Neural cell (in vitro differentiated cells): ENCODE measurements around the gene KIAA1210. TPM values are rescaled to one million over a fixed set of nuclear protein-coding genes. Genes with fewer than 3 reads are reported as not detected.

Source experiments
- H2AFZ ChIP-seq: fragments of 200-600, 300-800 bp; sonication (generic), shearing (Covaris generic); 2 replicates; pipeline ENCODE4 v1.6.0; 2014; ENCODE audit warnings: low read depth, mild to moderate bottlenecking, antibody characterized with exemption, low read length, moderate library complexity
- H3F3A ChIP-seq: fragments of 200-600 bp; shearing (Covaris generic); 2 replicates; pipeline ENCODE4 v1.6.1; 2016; ENCODE audit warnings: mild to moderate bottlenecking, moderate library complexity, mixed read lengths, antibody characterized with exemption, low read length; ENCODE audit not compliant: insufficient read depth, poor library complexity, severe bottlenecking
- H3K27ac ChIP-seq: fragments of 200-600, 300-800 bp; sonication (generic), shearing (Covaris generic); 2 replicates; pipeline ENCODE4 v1.5.1; 2014; ENCODE audit warnings: mild to moderate bottlenecking, low read length, moderate library complexity
- H3K27me3 ChIP-seq: fragments of 300-800, 200-600 bp; sonication (generic), shearing (Covaris generic); 2 replicates; pipeline ENCODE4 v1.6.0; 2014; ENCODE audit warnings: mild to moderate bottlenecking, low read depth, low read length, moderate library complexity; ENCODE audit not compliant: insufficient read depth
- H3K36me3 ChIP-seq: fragments of 300-800, 200-600 bp; sonication (generic), shearing (Covaris generic); 2 replicates; pipeline ENCODE4 v1.5.1; 2014; ENCODE audit warnings: mild to moderate bottlenecking, antibody characterized with exemption, low read length, moderate library complexity; ENCODE audit not compliant: insufficient read depth
- H3K4me2 ChIP-seq: fragments of 300-800, 200-600 bp; sonication (generic), shearing (Covaris generic); 2 replicates; pipeline ENCODE4 v1.6.0; 2014; ENCODE audit warnings: mild to moderate bottlenecking, low read length
- H3K4me3 ChIP-seq: fragments of 300-800, 200-600 bp; sonication (generic), shearing (Covaris generic); 2 replicates; pipeline ENCODE4 v1.5.1; 2014; ENCODE audit warnings: mild to moderate bottlenecking, low read length, moderate library complexity
- H3K79me2 ChIP-seq: fragments of 200-600 bp; shearing (Covaris generic); replicated peaks from 2 replicates; pipeline ENCODE4 v1.6.0; 2014; ENCODE audit warnings: mild to moderate bottlenecking, low read length, moderate library complexity; ENCODE audit not compliant: insufficient read depth
- H3K9ac ChIP-seq: fragments of 300-800, 200-600 bp; sonication (generic), shearing (Covaris generic); 2 replicates; pipeline ENCODE4 v1.6.1; 2016; ENCODE audit warnings: mild to moderate bottlenecking, low read length, mixed read lengths
- H3K9me2 ChIP-seq: fragments of 200-600 bp; shearing (Covaris generic); 2 replicates; pipeline ENCODE4 v1.6.1; 2016; ENCODE audit warnings: mild to moderate bottlenecking, low read length, mixed read lengths; ENCODE audit not compliant: insufficient read depth
- H3K9me3 ChIP-seq: fragments of 200-600, 300-800 bp; sonication (generic), shearing (Covaris generic); 2 replicates; pipeline ENCODE4 v1.6.1; 2016; ENCODE audit warnings: mild to moderate bottlenecking, mixed run types, low read length, moderate library complexity, mixed read lengths
- H4K20me1 ChIP-seq: fragments of 200-600 bp; shearing (Covaris generic); 2 replicates; pipeline ENCODE4 v1.6.1; 2016; ENCODE audit warnings: mild to moderate bottlenecking, mixed run types; ENCODE audit not compliant: insufficient read depth
- EP300 ChIP-seq: fragments of 450-650 bp; conservative IDR thresholded peaks from 2 replicates; pipeline ENCODE4 v1.6.1; 2014; ENCODE audit warnings: antibody characterized with exemption, mild to moderate bottlenecking, moderate library complexity; ENCODE audit not compliant: poor library complexity, severe bottlenecking
- EZH2 ChIP-seq: fragments of 200-600, 300-800 bp; shearing (Covaris generic), sonication (generic); IDR thresholded peaks from 2 replicates; pipeline ENCODE4 v1.6.1; 2014; ENCODE audit warnings: antibody characterized with exemption, low read length, borderline replicate concordance, mild to moderate bottlenecking; ENCODE audit not compliant: insufficient read depth, poor library complexity, severe bottlenecking
- MXI1 ChIP-seq: fragments of 450-650 bp; conservative IDR thresholded peaks from 2 replicates; pipeline ENCODE4 v1.6.1; 2014; ENCODE audit warnings: antibody characterized with exemption, mild to moderate bottlenecking; ENCODE audit not compliant: poor library complexity, severe bottlenecking
- POLR2AphosphoS5 ChIP-seq: IDR thresholded peaks from 2 replicates; pipeline ENCODE4 v1.6.1; 2012
- RAD21 ChIP-seq: fragments of 450-650 bp; conservative IDR thresholded peaks from 2 replicates; pipeline ENCODE4 v1.6.1; 2014; ENCODE audit warnings: antibody characterized with exemption, mild to moderate bottlenecking, moderate library complexity
- SMC3 ChIP-seq: fragments of 450-650 bp; conservative IDR thresholded peaks from 2 replicates; pipeline ENCODE4 v1.6.1; 2014; ENCODE audit warnings: antibody characterized with exemption, mild to moderate bottlenecking, moderate library complexity; ENCODE audit not compliant: poor library complexity
- TAF1 ChIP-seq: IDR thresholded peaks from 2 replicates; pipeline ENCODE4 v1.6.1; 2012; ENCODE audit warnings: low read depth
- polyA plus RNA-seq: library from polyadenylated mRNA; depleted of rRNA; stranded (reverse); fragments of >200 nt; gene quantifications from 2 replicates; pipeline ENCODE4 v1.2.3, GENCODE V29; 2014
- TF ChIP-seq, protein P1 (sequence below): fragments of 450-650 bp; IDR thresholded peaks from 2 replicates; pipeline ENCODE4 v1.5.1; 2014; ENCODE audit warnings: antibody characterized with exemption, mild to moderate bottlenecking, moderate library complexity; ENCODE audit not compliant: poor library complexity, severe bottlenecking
- TF ChIP-seq, protein P2 (sequence below): IDR thresholded peaks from 2 replicates; pipeline ENCODE4 v1.6.1; 2012; ENCODE audit warnings: borderline replicate concordance

The KIAA1210 gene
- polyA plus RNA-seq, 1 donor from 2014 or later, result not detected

DNA sequence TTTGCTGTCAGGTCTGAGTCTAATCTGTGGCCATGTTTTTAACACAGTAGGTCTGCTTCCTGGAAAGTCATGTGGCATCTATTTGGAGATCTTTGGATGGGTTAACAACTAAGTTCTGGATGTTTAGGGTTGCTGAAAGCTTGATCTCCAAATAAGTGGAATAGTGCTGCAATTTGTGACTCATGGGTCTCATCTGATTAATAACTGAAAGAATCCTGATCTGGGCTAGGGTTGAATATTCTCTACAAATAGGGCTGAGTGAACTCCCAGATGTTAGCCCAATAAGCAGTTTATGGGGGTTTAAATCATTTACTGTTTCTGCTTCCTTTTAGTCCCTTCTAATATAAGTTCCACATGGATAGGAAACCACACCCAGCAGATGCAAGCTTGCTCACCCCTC is 31.7 kb downstream of the KIAA1210 start:
- no peaks in the 10 kb centered on the region for H3K9me3 ChIP-seq
- H3K4me3 ChIP-seq, result no peak overlapping the region
- H3K79me2 ChIP-seq, result no peaks in the 10 kb centered on the region
- H3K9ac ChIP-seq, result no peak overlapping the region
- H3K9me2 ChIP-seq, result no peaks in the 10 kb centered on the region
- H3K27me3 ChIP-seq, result no peaks in the 10 kb centered on the region
- TF ChIP-seq EP300 (no peak), EZH2 (no peak), POLR2AphosphoS5 (no peak), RAD21 (no peak), TAF1 (no peak), MXI1 (no peak), SMC3 (no peak)
- TF ChIP-seq, protein P1, sequence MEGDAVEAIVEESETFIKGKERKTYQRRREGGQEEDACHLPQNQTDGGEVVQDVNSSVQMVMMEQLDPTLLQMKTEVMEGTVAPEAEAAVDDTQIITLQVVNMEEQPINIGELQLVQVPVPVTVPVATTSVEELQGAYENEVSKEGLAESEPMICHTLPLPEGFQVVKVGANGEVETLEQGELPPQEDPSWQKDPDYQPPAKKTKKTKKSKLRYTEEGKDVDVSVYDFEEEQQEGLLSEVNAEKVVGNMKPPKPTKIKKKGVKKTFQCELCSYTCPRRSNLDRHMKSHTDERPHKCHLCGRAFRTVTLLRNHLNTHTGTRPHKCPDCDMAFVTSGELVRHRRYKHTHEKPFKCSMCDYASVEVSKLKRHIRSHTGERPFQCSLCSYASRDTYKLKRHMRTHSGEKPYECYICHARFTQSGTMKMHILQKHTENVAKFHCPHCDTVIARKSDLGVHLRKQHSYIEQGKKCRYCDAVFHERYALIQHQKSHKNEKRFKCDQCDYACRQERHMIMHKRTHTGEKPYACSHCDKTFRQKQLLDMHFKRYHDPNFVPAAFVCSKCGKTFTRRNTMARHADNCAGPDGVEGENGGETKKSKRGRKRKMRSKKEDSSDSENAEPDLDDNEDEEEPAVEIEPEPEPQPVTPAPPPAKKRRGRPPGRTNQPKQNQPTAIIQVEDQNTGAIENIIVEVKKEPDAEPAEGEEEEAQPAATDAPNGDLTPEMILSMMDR, result no peak
- TF ChIP-seq, protein P2, sequence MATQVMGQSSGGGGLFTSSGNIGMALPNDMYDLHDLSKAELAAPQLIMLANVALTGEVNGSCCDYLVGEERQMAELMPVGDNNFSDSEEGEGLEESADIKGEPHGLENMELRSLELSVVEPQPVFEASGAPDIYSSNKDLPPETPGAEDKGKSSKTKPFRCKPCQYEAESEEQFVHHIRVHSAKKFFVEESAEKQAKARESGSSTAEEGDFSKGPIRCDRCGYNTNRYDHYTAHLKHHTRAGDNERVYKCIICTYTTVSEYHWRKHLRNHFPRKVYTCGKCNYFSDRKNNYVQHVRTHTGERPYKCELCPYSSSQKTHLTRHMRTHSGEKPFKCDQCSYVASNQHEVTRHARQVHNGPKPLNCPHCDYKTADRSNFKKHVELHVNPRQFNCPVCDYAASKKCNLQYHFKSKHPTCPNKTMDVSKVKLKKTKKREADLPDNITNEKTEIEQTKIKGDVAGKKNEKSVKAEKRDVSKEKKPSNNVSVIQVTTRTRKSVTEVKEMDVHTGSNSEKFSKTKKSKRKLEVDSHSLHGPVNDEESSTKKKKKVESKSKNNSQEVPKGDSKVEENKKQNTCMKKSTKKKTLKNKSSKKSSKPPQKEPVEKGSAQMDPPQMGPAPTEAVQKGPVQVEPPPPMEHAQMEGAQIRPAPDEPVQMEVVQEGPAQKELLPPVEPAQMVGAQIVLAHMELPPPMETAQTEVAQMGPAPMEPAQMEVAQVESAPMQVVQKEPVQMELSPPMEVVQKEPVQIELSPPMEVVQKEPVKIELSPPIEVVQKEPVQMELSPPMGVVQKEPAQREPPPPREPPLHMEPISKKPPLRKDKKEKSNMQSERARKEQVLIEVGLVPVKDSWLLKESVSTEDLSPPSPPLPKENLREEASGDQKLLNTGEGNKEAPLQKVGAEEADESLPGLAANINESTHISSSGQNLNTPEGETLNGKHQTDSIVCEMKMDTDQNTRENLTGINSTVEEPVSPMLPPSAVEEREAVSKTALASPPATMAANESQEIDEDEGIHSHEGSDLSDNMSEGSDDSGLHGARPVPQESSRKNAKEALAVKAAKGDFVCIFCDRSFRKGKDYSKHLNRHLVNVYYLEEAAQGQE, result no peak
- no peaks in the 10 kb centered on the region for H3F3A ChIP-seq
- no peak overlapping the region for H3K27ac ChIP-seq
- H3K36me3 ChIP-seq, result no peaks in the 10 kb centered on the region
- H3K4me2 ChIP-seq, result no peak overlapping the region
- H4K20me1 ChIP-seq, result no peaks in the 10 kb centered on the region
- H2AFZ ChIP-seq, result no peak overlapping the region

DNA sequence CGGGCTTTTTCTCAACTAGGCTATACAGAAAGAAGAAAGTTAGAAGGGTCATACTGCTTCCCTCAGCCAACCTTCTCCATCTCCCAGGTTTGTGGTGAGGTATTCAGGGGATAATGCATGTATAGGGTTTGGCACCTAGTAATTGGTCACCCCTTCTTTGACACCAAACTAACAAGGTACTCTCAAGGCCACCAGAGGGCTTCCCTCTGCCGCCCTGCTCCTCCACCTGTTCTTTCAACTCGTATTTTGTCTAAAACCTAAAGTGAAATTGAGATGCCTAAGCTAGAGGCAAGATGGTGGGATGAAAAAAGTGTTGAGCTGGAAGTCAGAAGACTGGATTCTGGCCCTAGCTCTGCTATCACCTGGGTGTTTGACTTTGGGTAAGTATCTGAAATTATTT is 32.8 kb downstream of the KIAA1210 start:
- Histone ChIP-seq H3K27ac (no peak overlapping the region), H3K4me3 (no peak overlapping the region), H3K4me2 (no peak overlapping the region), H3K36me3 (no peaks in the 10 kb centered on the region), H3K9me2 (no peaks in the 10 kb centered on the region), H3K9ac (no peak overlapping the region), H3F3A (no peaks in the 10 kb centered on the region), H3K79me2 (no peaks in the 10 kb centered on the region), H2AFZ (no peak overlapping the region), H3K27me3 (no peaks in the 10 kb centered on the region), H3K9me3 (no peaks in the 10 kb centered on the region), H4K20me1 (no peaks in the 10 kb centered on the region)
- TF ChIP-seq, protein P2, result no peak
- TF ChIP-seq EP300 (no peak), RAD21 (no peak), POLR2AphosphoS5 (no peak), EZH2 (no peak), SMC3 (no peak), MXI1 (no peak), TAF1 (no peak)
- TF ChIP-seq, protein P1, result no peak
